Measurements from ENCODE around the gene THBS1.

The THBS1 gene

DNA sequence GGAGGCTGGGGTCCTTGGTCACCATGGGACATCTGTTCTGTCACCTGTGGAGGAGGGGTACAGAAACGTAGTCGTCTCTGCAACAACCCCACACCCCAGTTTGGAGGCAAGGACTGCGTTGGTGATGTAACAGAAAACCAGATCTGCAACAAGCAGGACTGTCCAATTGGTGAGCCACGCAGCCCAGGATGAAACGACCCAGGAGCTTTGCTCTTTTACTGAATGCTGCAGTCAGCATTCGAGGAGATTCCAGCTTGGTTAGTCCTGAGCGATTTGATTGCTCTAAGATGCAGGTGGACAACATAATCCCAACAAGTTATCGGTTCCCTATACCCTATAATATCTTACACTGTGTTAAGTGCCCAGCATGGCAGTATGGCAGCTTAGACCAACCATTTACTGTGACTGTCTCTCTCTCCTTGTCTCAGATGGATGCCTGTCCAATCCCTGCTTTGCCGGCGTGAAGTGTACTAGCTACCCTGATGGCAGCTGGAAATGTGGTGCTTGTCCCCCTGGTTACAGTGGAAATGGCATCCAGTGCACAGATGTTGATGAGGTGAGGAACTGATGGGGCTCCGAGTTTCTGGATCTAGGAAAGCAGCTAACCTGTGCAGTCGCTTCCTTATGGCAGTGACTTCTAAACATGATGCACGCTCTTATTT, 7.8 kb downstream of the THBS1 start:
- H3K36me3 ChIP-seq (ENCODE audit: control insufficient read depth, insufficient read depth, low read length): no peaks in the 10 kb centered on the region
- H3K9ac ChIP-seq: no peak overlapping the region
- H3K9me3 ChIP-seq (ENCODE audit: control insufficient read depth, low read length): no peaks in the 10 kb centered on the region
- no peak overlapping the region for H3K4me3 ChIP-seq (ENCODE audit: low read depth, low read length)
- no peak overlapping the region for H3K4me2 ChIP-seq (ENCODE audit: low read length)
- H3K4me1 ChIP-seq: no peaks in the 10 kb centered on the region
- H3K79me2 ChIP-seq: no peaks in the 10 kb centered on the region
- TF ChIP-seq, protein P1, sequence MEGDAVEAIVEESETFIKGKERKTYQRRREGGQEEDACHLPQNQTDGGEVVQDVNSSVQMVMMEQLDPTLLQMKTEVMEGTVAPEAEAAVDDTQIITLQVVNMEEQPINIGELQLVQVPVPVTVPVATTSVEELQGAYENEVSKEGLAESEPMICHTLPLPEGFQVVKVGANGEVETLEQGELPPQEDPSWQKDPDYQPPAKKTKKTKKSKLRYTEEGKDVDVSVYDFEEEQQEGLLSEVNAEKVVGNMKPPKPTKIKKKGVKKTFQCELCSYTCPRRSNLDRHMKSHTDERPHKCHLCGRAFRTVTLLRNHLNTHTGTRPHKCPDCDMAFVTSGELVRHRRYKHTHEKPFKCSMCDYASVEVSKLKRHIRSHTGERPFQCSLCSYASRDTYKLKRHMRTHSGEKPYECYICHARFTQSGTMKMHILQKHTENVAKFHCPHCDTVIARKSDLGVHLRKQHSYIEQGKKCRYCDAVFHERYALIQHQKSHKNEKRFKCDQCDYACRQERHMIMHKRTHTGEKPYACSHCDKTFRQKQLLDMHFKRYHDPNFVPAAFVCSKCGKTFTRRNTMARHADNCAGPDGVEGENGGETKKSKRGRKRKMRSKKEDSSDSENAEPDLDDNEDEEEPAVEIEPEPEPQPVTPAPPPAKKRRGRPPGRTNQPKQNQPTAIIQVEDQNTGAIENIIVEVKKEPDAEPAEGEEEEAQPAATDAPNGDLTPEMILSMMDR (IDR thresholded peaks at IDR 0.05): no peak
- no peaks in the 10 kb centered on the region for H3K27me3 ChIP-seq (ENCODE audit: control insufficient read depth, insufficient read depth, low read length)
- no peak overlapping the region for H2AFZ ChIP-seq
- H3K27ac ChIP-seq: no peak overlapping the region

DNA sequence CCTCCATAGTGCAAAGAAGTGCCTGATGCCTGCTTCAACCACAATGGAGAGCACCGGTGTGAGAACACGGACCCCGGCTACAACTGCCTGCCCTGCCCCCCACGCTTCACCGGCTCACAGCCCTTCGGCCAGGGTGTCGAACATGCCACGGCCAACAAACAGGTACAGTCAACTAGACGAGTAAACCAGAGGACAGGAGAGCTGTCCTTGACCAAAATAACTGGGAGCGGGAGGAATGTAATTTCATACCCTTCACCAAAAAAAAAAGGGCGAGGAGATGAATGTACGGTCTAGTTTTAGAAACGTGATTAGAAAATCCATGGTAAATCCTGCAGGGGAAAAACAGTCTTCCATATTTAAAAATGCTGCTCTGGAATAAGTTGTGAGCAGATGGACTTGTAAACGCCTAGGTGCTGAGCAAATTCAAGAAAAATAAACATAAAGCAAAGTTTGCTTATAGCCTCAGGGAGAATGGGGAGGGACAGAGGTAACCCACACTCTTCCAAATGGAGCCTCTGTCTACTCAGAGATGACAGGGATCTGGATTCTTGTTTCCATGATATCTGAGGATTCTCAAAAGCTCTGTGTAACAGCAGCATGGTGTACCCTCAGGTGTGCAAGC, 8.4 kb downstream of the THBS1 start:
- Histone ChIP-seq H3K9me3 (ENCODE audit: control insufficient read depth, low read length) (no peaks in the 10 kb centered on the region), H3K9ac (no peak overlapping the region), H3K27ac (no peak overlapping the region), H3K4me3 (ENCODE audit: low read depth, low read length) (no peak overlapping the region), H3K4me2 (ENCODE audit: low read length) (no peak overlapping the region), H3K36me3 (ENCODE audit: control insufficient read depth, insufficient read depth, low read length) (no peaks in the 10 kb centered on the region), H2AFZ (no peak overlapping the region), H3K79me2 (no peaks in the 10 kb centered on the region), H3K27me3 (ENCODE audit: control insufficient read depth, insufficient read depth, low read length) (no peaks in the 10 kb centered on the region), H3K4me1 (no peaks in the 10 kb centered on the region)
- TF ChIP-seq, protein P1 (IDR thresholded peaks at IDR 0.05): no peak

DNA sequence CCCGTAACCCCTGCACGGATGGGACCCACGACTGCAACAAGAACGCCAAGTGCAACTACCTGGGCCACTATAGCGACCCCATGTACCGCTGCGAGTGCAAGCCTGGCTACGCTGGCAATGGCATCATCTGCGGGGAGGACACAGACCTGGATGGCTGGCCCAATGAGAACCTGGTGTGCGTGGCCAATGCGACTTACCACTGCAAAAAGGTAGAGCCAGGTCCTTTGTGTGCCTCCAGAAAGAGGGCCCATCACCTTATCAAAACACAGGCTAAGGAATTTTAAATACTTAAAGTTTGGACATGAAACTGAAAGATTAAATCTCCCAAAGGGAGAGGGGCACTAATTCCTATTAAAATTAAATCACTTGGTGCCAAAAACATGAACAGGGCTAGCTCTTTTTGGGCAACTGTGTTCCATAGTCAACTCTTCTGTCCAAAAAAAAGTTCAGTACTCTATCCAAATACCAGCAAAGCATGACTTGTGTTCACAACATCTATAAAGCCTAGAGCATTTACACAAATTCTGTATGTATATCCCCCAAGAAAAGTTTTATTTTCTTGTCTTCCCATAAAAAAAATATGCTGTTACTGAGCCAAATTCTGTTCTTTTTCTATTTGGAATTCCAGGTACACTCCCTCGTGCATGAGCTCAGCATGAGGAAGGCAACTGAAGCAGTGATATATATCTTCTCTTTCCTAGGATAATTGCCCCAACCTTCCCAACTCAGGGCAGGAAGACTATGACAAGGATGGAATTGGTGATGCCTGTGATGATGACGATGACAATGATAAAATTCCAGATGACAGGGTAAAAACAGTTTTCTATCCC, 9.2 kb downstream of the THBS1 start:
- H3K9ac ChIP-seq: no peak overlapping the region
- H3K27ac ChIP-seq: no peak overlapping the region
- no peaks in the 10 kb centered on the region for H3K4me1 ChIP-seq
- TF ChIP-seq, protein P1 (IDR thresholded peaks at IDR 0.05): no peak
- no peaks in the 10 kb centered on the region for H3K79me2 ChIP-seq
- H3K36me3 ChIP-seq (ENCODE audit: control insufficient read depth, insufficient read depth, low read length): no peaks in the 10 kb centered on the region
- H3K4me3 ChIP-seq (ENCODE audit: low read depth, low read length): no peak overlapping the region
- H3K4me2 ChIP-seq (ENCODE audit: low read length): no peak overlapping the region
- no peaks in the 10 kb centered on the region for H3K9me3 ChIP-seq (ENCODE audit: control insufficient read depth, low read length)
- no peak overlapping the region for H2AFZ ChIP-seq
- H3K27me3 ChIP-seq (ENCODE audit: control insufficient read depth, insufficient read depth, low read length): no peaks in the 10 kb centered on the region

DNA sequence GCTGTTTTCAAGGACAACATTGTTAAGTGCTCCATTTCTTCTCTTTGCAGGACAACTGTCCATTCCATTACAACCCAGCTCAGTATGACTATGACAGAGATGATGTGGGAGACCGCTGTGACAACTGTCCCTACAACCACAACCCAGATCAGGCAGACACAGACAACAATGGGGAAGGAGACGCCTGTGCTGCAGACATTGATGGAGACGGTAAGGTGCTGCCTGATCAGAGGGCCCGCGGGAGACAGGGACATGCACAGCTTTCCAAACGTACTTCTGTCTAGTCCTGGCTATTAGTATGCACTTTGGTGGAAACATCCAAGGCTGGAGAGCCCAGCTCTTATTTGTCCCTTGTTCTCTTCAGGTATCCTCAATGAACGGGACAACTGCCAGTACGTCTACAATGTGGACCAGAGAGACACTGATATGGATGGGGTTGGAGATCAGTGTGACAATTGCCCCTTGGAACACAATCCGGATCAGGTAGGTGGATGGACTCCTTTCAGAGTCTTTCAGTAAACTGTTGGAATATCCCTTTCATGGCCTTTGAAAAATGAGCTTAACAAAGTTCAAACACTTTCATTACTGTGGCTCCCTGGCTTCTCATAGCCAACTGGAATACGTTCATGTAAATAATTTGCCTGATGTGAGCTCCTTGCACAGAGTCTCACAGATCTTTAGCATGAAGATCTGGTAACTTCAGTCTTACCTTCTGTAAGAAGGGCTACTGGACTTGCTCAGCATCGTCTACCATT, 10.4 kb downstream of the THBS1 start:
- no peaks in the 10 kb centered on the region for H3K27me3 ChIP-seq (ENCODE audit: control insufficient read depth, insufficient read depth, low read length)
- no peak overlapping the region for H3K27ac ChIP-seq
- H3K36me3 ChIP-seq (ENCODE audit: control insufficient read depth, insufficient read depth, low read length): no peaks in the 10 kb centered on the region
- H3K4me3 ChIP-seq (ENCODE audit: low read depth, low read length): no peak overlapping the region
- H3K9ac ChIP-seq: no peak overlapping the region
- no peaks in the 10 kb centered on the region for H3K4me1 ChIP-seq
- H3K79me2 ChIP-seq: no peaks in the 10 kb centered on the region
- no peak overlapping the region for H2AFZ ChIP-seq
- no peaks in the 10 kb centered on the region for H3K9me3 ChIP-seq (ENCODE audit: control insufficient read depth, low read length)
- H3K4me2 ChIP-seq (ENCODE audit: low read length): no peak overlapping the region
- TF ChIP-seq, protein P1 (IDR thresholded peaks at IDR 0.05): no peak

Measured in parathyroid adenoma (tissue), 2 donors.